SJSA1 (cell line): ENCODE measurements around the gene PNMA8C. TPM values are rescaled to one million over a fixed set of nuclear protein-coding genes. Genes with fewer than 3 reads are reported as not detected.
"Not testable (repeated sequence)": the region's sequence is repeated elsewhere in the genome, so short reads cannot be mapped to it uniquely, and the experiment has no call there.

Experiments used
- DNase-seq, 2 experiments: peaks; one replicate each; pipeline ENCODE4 v3.0.0-alpha.2; 2015 to 2020; ENCODE audit warnings: low spot score in 2 of 2, low read depth in 1 of 2
- H3K27ac ChIP-seq: fragments of 250-450 bp; sonication (Bioruptor Pico); 2 replicates; pipeline ENCODE4 v1.5.1; 2020; ENCODE audit warnings: mild to moderate bottlenecking, moderate library complexity
- H3K27me3 ChIP-seq: fragments of 250-450 bp; sonication (Bioruptor Pico); replicated peaks from 2 replicates; pipeline ENCODE4 v1.5.1; 2020; ENCODE audit warnings: mild to moderate bottlenecking, moderate library complexity
- H3K36me3 ChIP-seq: fragments of 250-450 bp; sonication (Bioruptor Pico); 2 replicates; pipeline ENCODE4 v1.5.1; 2020; ENCODE audit warnings: mild to moderate bottlenecking
- H3K4me1 ChIP-seq: fragments of 250-450 bp; sonication (Bioruptor Pico); replicated peaks from 2 replicates; pipeline ENCODE4 v1.6.1; 2021; ENCODE audit warnings: mild to moderate bottlenecking
- H3K4me3 ChIP-seq: fragments of 250-450 bp; sonication (Bioruptor Pico); 2 replicates; pipeline ENCODE4 v1.5.1; 2020; ENCODE audit warnings: mild to moderate bottlenecking
- H3K9me3 ChIP-seq: fragments of 250-450 bp; sonication (Bioruptor Pico); replicated peaks from 2 replicates; pipeline ENCODE4 v1.5.1; 2020; ENCODE audit warnings: mild to moderate bottlenecking
- total RNA-seq: library from RNA; depleted of rRNA; stranded (reverse); fragments of >200 nt; shearing (Covaris generic); gene quantifications from 2 replicates; pipeline ENCODE4 v1.2.3, GENCODE V29; 2014

Gene PNMA8C
- total RNA-seq, 1 experiment from 2014 or later: not detected

DNA sequence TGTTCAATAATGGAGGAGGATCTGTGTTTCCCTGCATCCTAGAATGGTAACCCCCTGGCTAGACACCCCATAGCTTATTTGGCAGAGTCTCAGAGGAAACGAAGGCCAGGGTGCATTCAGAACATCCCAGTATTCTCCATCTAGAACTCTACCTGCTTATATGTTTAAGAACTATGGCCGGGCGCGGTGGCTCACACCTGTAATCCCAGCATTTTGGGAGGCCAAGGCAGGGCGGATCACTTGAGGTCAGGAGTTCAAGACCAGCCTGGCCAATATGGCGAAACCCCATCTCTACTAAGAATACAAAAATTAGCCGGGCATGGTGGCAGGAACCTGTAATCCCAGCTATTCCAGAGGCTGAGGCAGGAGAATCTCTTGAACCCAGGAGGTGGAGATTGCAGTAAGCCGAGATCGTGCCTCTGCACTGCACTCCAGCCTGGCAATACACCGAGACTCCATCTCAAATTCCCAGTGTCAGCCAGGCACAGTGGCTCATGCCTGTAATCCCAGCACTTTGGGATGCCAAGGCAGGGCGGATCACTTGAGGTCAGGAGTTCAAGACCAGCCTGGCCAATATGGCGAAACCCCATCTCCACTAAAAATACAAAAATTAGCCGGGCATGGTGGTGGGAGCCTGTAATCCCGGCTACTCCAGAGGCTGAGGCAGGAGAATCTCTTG, 30.8 kb downstream of the PNMA8C start:
- DNase-seq, H3K27ac ChIP-seq, H3K4me3 ChIP-seq, H3K27me3 ChIP-seq, H3K9me3 ChIP-seq: not testable (repeated sequence)
- Histone ChIP-seq H3K36me3 (peaks cover 17% of the 10 kb centered on the region), H3K4me1 (peaks cover 32% of the 10 kb centered on the region)

DNA sequence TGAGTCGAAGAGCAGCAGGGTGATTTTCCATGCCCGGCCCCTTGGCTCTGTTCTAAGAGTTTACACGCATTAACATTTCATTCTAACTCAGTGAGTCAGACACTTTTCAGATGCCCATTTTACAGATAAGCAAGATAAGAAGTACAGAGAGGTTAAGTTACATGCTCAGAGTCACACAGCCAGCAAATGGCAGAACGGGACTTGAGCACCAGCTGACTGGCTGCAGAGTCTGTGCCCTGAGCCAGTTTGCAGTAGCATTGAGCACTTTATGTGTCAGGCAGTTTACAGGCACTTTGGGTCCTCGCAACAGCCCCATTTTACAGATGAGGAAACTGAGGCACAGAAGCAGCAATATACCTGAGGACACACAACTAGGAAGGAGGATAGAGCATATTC, 34.3 kb downstream of the PNMA8C start:
- H3K4me3 ChIP-seq: no peak overlapping the region
- peaks cover 38% of the 10 kb centered on the region for H3K36me3 ChIP-seq
- H3K4me1 ChIP-seq: peaks cover 62% of the 10 kb centered on the region
- H3K27me3 ChIP-seq: peaks cover 4% of the 10 kb centered on the region; the same call in 1 of the 2 replicates
- 0 out of 2 replicates have a peak overlapping the region, but pooled peaks have one; percentile 30 for H3K27ac ChIP-seq
- peaks cover 6% of the 10 kb centered on the region; the same call in 1 of the 2 replicates for H3K9me3 ChIP-seq
- no peak for DNase-seq

DNA sequence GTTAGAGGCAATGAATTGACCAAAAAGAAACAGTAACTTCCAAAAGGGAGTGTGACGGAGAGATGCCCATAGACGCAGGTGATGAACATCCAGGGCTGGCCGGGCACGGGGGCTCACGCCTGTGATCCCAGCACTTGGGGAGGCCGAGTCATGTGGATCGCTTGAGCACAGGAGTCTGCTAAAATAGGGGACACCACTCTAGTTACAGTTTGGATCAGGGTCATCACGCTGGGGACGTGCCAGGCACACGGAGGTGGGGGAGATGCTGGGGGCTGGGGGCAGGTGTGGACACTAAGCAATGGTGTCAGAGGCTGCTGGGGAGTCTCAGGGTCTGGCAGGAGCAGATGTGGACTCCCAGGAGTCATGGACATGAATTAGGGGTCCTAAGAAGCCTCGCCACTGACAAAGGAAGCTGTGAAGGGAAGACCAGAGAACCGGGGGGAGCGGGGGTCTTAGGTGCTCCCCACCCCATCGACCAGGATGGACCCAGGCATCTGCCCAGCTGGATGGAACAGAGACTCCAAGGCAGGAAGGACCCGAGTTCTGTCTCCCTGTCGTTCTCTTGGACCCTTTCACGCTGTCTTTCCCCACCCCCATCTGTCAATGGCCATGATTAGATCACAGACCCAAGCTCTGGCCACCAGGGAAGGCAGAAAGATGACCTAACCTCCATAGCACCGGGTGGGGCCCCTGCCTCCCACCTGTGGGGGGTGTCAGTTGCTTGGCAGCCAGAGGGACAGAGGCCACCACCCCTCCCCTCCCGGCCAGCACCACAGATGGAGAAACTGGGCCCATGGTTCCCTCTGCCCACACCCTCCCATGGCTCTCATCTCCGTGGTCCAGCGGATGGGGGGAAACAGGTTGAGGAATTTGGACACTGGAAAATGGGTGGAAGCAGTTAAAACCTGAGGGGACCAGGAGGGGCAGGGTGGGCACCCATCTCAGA, 35.0 kb downstream of the PNMA8C start:
- peaks cover 6% of the 10 kb centered on the region; the same call in 1 of the 2 replicates for H3K9me3 ChIP-seq
- H3K27me3 ChIP-seq: peaks cover 2% of the 10 kb centered on the region; the same call in 1 of the 2 replicates
- H3K4me1 ChIP-seq: peaks cover 62% of the 10 kb centered on the region
- no peak overlapping the region for H3K4me3 ChIP-seq
- DNase-seq: no peak
- peaks cover 45% of the 10 kb centered on the region for H3K36me3 ChIP-seq
- H3K27ac ChIP-seq: peak overlapping the region; percentile 82

DNA sequence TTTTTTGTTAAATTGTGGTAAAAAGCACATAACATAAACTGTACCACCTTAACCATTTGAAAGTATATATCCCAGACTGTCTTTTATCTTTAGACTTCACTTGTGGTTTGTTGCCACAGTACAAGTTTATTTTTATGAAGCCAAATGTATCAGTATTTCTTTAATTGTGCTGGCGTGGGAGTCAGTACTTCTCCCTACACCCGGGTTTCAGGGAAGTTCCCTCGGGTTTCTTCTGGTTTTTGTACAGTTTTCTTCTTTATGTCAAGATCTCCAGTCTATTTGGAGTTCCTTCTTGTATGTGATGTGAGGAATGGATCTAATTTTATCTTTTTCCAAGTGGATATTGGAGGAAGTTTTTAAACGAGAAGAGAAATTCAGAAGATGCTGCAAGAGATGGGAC, 35.9 kb downstream of the PNMA8C start:
- H3K4me1 ChIP-seq: peaks cover 62% of the 10 kb centered on the region
- no peak for DNase-seq
- H3K4me3 ChIP-seq: no peak overlapping the region; the same call in 1 of the 2 replicates
- peaks cover 6% of the 10 kb centered on the region; the same call in 1 of the 2 replicates for H3K9me3 ChIP-seq
- no peaks in the 10 kb centered on the region for H3K27me3 ChIP-seq
- H3K36me3 ChIP-seq: peaks cover 54% of the 10 kb centered on the region
- H3K27ac ChIP-seq: peak overlapping the region; percentile 82

DNA sequence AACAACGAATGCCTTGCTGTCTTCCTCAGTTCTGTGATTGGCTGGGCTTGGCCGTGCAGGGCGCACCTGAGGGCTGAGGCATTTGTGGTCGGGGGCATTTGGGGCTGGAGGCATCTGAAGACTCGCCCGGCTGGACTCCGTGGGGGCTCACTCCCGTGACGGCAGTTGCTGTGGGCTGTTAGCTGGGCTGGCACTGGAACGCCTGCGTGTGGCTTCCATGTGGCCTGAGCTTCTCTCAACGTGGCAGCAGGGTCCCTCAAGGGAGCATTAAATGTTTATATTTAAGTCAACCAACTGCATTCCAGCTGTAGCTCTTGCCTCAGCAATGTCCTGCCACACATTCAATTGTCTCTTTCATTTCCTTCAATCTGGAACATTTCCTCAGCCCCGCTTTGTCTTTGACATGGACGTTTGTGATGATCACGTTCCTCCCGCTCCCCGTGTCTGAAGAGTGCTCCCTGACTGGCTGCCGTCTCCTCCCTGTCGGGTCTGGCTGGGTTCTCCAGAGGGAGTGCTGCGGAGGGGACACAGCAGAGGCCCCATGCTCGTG, 36.4 kb downstream of the PNMA8C start:
- Histone ChIP-seq H3K27ac (peak overlapping the region; percentile 82), H3K4me1 (peaks cover 62% of the 10 kb centered on the region), H3K9me3 (peaks cover 6% of the 10 kb centered on the region; the same call in 1 of the 2 replicates), H3K4me3 (peak overlapping the region; percentile 25), H3K36me3 (peaks cover 59% of the 10 kb centered on the region), H3K27me3 (no peaks in the 10 kb centered on the region)
- DNase-seq: peak; percentile 75 to 88

DNA sequence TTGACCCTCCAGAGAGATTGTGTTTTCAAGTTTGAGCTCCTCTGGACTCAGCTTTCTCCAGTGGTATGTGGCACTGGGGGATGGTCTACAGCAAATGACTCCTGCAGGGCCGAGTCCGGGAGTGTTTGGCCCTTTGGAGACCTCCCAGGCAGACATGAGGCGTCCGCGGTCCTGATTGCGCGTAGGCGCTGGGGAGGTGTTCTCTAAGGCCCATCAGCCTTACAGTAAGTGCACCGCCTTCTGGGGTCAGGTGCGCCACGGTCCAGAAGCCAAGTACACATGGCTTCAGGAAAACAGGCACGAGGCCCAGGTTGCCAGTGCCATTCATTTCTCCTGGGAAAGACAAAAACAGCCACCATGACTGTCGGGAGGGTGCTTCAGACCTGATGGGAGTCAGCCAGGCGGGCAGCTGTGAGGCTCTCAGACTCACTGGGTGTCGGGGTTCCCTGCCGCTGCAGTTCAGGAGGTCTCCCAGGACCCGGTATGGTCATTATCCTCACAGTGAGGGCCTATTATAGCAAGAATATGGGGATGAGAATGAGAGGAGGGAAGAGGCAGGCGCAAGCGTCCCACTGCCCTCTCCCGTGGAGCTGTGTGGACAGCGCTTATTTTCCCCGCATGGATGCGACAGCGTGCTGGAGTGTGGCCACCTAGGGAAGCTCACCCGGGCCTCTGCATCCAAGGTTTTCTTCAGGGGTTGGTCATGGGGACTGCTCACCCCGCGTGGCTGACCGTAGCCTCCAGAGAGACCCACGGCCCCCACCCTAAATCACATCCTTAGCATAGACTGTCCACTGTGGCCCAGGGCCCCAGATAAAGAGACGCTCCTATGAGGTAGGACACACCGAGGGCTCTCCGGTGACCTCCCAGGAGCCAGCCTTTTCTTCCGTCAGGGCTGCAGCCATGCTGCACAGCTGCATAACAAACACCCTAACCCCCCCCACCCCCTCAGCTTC, 37.2 kb downstream of the PNMA8C start:
- Histone ChIP-seq H3K36me3 (peaks cover 67% of the 10 kb centered on the region), H3K4me1 (peaks cover 62% of the 10 kb centered on the region), H3K27ac (peak overlapping the region; percentile 82), H3K27me3 (no peaks in the 10 kb centered on the region), H3K9me3 (peaks cover 6% of the 10 kb centered on the region; the same call in 1 of the 2 replicates), H3K4me3 (peak overlapping the region; percentile 25)
- peak in 1 of 2 experiments; percentile 87 for DNase-seq

DNA sequence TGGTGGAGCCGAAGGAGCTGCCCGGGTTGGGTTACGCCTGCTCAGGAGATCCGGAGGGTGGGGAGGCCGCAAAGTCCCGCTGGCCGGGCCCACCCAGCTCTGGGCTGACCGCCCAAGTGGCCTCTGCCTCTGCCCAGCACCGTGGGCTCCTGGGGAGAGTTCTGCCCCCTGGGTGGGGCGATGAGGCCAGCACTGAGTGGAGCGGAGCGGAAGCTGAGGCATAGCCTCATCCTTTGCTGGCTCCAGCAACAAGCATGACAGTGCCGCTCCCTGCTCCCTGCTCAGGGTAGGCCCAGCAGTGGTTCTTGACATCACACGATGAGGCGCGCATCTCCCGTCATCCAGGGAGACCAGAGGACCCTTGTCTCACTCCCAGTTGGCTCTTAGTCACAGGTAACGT, 37.9 kb downstream of the PNMA8C start:
- Histone ChIP-seq H3K27me3 (no peaks in the 10 kb centered on the region), H3K4me3 (peak overlapping the region; percentile 25), H3K9me3 (peaks cover 6% of the 10 kb centered on the region; the same call in 1 of the 2 replicates), H3K4me1 (peaks cover 60% of the 10 kb centered on the region), H3K36me3 (peaks cover 74% of the 10 kb centered on the region), H3K27ac (peak overlapping the region; percentile 82)
- peak; percentile 93 to 96 for DNase-seq

DNA sequence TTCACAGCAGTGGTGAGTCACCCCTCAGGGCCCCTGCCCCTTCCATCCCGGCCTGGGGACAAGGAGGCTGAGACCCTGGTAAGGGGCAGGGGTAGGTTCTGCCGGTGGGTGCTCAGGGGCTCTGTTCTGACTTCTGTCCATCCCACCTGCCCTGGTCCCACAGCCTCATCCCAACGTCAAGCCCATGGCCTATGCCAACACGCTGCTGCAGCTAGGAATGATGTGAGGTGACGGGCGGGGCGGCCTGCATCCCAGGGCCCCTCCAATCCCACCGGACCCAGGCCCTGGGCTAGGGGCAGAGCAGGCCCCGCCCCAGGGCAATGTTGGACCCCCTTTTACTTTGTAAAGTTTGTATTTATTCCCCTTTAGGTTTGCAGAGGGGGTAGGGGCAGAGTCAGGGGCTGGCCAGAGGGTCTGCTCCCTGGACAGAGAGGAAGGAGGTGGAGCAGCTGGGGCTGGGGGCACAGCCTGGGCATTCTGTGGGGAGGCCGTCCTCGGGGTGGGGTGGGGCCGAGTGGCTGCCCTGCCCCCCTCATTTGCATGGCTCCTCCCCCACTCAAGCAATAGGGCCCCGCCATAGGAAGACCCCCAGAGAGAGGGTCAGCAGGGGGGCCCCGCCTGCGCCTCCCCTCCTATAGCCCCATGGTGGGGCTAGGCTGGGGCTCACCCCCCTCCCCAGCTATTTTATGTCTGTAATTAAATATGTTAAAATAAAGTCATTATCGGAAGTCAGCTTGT, 38.4 kb downstream of the PNMA8C start:
- Histone ChIP-seq H3K27ac (peak overlapping the region; percentile 82), H3K4me3 (peak overlapping the region; percentile 25; the same call in 1 of the 2 replicates), H3K9me3 (peaks cover 6% of the 10 kb centered on the region; the same call in 1 of the 2 replicates), H3K36me3 (peaks cover 77% of the 10 kb centered on the region), H3K4me1 (peaks cover 57% of the 10 kb centered on the region), H3K27me3 (no peaks in the 10 kb centered on the region)
- no peak for DNase-seq

DNA sequence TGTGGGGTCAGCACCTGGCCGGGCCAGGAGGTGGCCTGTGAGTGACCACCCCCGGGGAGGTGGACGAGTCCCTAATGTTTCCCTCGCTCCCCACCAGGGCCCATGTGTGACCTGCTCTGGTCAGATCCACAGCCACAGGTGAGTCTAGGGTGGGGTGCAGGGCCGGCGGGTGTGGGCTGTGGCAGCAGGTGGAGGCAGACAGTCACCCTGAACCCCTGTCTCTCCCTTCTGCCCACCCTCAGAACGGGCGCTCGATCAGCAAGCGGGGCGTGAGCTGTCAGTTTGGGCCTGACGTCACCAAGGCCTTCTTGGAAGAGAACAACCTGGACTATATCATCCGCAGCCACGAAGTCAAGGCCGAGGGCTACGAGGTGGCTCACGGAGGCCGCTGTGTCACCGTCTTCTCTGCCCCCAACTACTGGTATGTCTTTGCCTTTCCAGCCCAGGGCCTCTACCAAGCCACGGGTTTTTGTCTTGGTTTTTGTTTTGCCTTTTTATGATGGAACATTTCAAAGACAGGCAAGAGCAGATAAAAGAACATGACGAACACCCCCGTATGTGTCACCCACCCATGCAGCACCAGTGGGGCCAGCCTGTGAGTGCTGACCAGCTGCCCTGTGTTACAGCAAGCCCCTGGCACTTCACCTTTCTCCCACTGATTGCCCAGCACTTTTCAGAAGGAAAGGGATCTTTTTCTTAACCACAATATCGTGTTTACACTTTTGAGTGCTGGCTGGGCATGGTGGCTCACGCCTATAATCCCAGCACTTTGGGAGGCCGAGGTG, 40.2 kb downstream of the PNMA8C start:
- Histone ChIP-seq H3K27me3 (no peaks in the 10 kb centered on the region), H3K4me1 (peaks cover 41% of the 10 kb centered on the region), H3K27ac (no peak overlapping the region), H3K9me3 (peaks cover 6% of the 10 kb centered on the region; the same call in 1 of the 2 replicates), H3K36me3 (peaks cover 83% of the 10 kb centered on the region), H3K4me3 (no peak overlapping the region)
- no peak for DNase-seq

DNA sequence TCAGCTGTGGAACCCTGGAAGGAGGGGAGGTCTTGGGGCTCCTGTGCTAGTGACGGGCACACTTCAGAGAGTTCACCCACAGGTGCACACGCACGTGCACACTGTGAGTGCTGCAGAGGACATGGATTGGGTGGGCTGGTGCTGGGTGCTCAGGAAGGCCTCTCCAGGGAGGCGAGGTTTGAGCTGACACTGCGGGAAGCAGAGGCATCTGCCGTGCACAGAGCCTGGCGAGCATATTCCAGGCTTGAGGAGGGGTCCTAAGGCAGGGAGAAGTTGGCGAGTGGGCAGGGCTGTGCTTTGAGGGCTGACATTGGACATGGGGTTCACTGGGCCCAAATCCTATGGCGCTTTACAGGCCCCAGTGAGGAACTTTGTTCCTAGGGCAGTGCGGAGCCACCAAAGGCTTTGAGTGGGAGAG, 41.0 kb downstream of the PNMA8C start:
- Histone ChIP-seq H3K9me3 (peaks cover 6% of the 10 kb centered on the region; the same call in 1 of the 2 replicates), H3K27ac (no peak overlapping the region), H3K4me3 (no peak overlapping the region), H3K27me3 (no peaks in the 10 kb centered on the region), H3K36me3 (peaks cover 84% of the 10 kb centered on the region), H3K4me1 (peaks cover 33% of the 10 kb centered on the region)
- DNase-seq: no peak

DNA sequence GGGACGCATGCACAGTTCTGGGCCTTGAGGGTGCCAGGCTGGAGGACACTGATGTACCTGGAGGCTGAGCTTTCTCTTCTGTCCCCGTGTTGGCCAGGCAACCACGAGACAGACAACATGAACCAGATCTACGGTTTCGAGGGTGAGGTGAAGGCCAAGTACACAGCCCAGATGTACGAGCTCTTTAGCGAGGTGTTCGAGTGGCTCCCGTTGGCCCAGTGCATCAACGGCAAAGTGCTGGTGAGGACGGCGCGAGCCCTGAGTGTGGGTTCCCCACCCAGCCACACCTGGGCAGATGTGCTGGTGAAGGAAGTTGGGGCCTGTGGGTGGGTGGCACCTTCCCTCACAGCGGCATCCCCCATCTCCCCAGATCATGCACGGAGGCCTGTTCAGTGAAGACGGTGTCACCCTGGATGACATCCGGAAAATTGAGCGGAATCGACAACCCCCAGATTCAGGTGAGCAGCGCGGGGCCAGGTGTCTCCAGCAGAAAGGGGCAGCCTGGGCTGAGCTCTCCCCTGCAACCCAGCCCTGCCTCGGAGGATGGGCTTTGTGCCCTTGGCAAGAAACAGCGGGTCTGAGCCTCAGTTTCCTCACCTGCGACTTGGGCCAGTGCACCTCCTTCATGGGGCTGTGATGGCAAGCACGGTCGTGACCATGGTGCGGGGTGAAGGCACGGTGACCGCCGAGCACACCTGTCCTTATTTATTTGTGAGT, 41.6 kb downstream of the PNMA8C start:
- no peak overlapping the region for H3K4me3 ChIP-seq
- H3K9me3 ChIP-seq: peaks cover 6% of the 10 kb centered on the region; the same call in 1 of the 2 replicates
- H3K27ac ChIP-seq: no peak overlapping the region
- no peak for DNase-seq
- H3K27me3 ChIP-seq: no peaks in the 10 kb centered on the region
- peaks cover 89% of the 10 kb centered on the region for H3K36me3 ChIP-seq
- H3K4me1 ChIP-seq: peaks cover 28% of the 10 kb centered on the region
